ELF-1 (cell line): ENCODE results near the gene DOLPP1.

Experiments
- DNase-seq: peaks from one replicate; pipeline ENCODE4 v3.0.0-alpha.2; 2016; ENCODE audit warnings: low read depth, low spot score

The DOLPP1 gene

DNA sequence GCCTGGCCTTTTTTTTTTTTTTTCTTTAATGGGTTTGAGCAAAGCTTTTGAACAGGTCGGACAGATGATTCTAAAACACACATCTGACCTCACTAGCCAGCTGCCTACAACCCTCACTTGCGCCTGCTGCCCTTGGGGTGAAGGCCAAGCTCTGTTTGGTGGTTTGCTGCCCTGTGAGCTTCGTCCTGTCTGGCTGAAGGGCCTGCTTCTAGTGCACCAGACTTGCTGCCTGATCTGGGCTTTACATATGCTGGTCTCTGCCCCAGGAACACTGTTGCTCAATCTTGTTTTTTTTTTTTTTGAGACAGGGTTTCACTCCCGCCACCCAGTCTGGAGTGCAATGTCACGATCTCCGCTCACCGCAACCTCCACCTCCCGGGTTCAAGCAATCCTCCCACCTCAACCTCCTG, 16.4 kb upstream of the DOLPP1 start:
- DNase-seq = no peak

- DNase-seq = no peak
These were observed 12.8 kb upstream of the DOLPP1 start for GRCh38 chr9:129068110-129068509.

GRCh38 chr9:129068990-129069861, 11.7 kb upstream of the DOLPP1 start:
- peak; percentile 51 for DNase-seq

- DNase-seq = no peak
These were observed 10.9 kb upstream of the DOLPP1 start for GRCh38 chr9:129069862-129070641.

DNA sequence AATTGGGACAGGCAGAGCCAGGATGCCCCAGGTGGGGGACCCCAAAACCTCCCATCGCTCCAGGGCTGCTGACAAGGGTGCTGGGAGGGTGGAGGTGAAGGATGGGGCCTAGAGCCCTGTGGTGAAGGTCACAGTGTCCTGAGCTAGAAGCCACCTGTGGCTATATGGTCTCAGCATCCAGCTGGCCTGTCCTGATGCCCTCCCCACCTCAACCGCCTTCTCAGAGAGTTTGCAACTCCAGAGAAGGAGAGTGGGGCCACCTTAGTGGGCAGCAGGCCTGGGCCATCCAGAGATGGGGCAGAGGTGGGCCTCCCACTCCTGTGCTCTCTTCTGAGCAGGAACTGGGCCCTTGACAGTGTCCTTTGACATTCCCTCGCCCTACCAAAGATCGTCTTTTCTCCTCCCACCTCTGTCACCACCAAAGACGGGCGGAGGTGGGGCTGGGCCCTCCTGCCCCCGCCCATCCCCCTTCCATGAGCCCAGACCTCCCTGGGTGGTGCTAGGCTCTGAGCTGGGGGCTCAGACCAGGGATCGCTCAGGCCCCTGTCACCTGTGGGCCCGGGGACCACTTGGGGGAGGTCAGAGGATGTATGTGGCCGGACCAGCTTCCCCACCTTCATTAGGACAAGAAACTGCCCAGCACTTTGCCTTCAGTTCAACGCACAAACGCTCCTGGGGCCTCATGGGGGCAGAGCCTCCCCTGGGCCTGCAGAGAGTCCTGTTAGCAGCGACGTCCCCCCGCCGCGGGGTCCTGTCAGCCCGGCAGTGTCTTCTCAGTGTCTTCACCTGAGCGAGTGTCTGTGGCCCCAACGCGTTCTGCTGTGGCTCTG, 10.0 kb upstream of the DOLPP1 start:
- DNase-seq = peak; percentile 61

GRCh38 chr9:129071526-129072126, 9.3 kb upstream of the DOLPP1 start:
- DNase-seq = peak; percentile 83

DNA sequence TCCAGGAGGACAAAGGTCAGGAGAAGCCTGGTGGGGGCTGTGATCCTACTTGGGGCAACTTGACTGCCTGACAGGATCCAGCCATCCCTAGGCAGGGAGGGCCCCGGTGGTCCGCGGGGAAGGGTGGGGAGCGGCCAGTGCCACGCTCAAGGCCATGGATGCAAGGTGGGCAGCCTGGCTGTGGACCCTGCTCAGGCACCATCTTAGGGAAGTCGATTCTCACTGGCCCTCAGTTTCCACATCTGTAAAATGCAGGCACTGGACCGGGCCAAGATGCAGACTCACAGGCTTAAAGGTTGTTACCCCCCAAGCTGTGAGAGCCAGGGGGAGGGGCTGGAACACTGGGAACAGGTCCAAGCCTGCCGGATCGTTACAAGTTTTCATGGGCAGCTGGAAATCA, 8.7 kb upstream of the DOLPP1 start:
- DNase-seq = no peak

DNA sequence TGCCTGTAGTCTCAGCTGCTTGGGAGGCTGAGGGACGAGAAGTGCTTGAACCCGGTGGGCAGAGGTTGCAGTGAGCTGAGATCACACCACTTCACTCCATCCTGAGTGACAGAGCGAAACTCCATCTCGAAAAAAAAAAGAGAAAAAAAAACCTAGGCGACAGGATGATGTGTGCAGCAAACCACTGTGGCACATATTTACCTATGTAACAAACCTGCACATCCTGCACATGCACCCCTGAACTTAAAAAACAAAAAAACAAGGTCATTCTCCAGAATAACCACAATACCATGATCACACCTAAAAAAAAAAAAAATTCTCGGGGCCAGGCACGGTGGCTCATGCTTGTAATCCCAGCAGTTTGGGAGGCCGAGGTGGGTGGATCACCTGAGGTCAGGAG, 7.5 kb upstream of the DOLPP1 start:
- no peak for DNase-seq

- DNase-seq = no peak
These were observed 6.8 kb upstream of the DOLPP1 start for GRCh38 chr9:129074106-129074505.

DNA sequence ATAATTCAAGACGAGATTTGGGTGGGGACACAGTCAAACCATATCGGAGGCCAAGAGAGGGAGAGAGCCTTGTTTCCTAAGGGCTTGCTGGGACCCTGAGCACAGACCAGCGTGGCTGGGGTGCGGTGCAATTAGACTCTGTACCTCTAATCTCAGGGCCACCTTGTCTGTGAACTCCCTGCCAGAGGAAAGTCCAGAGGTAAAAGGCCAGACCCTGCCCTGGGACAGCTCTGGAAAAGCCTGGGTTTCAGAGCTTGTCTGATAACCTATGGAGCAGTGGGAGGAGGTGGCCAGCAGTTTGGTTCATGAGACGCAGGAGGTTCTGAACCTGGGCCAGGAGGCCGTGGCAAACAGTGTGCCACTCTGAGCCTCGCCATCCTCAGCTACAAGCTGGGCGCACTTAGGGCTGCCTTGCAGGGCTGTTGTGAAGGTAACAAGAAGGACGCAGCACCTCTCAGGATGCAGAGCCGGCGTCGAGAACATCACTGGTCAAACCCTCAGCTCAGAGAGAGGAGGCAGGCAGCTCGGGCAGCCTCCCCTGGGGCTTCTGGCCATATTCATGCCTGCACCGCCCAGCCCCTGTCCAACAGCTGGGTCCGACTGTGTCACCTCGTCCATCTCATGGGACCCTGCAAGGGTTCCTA, 4.8 kb upstream of the DOLPP1 start:
- DNase-seq = no peak

GRCh38 chr9:129076640-129077037, 4.3 kb upstream of the DOLPP1 start:
- no peak for DNase-seq

DNA sequence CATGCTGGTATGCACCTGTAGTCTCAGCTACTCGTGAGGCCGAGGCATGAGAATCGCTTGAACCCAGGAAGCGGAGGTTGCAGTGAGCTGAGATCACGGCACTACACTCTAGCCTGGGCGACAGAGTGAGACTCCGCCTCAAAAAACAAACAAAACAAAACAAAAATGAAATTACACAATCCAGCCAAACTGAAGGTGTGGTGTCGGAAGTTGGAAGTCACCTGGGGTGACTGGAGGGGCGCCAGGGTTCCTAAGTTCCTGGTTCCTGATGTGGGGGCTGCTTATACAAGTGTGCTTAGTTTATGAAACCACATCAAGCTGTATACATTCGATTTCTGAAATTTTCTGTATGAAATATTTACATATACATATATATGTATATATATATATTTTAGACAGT, 3.7 kb upstream of the DOLPP1 start:
- DNase-seq = no peak

DNA sequence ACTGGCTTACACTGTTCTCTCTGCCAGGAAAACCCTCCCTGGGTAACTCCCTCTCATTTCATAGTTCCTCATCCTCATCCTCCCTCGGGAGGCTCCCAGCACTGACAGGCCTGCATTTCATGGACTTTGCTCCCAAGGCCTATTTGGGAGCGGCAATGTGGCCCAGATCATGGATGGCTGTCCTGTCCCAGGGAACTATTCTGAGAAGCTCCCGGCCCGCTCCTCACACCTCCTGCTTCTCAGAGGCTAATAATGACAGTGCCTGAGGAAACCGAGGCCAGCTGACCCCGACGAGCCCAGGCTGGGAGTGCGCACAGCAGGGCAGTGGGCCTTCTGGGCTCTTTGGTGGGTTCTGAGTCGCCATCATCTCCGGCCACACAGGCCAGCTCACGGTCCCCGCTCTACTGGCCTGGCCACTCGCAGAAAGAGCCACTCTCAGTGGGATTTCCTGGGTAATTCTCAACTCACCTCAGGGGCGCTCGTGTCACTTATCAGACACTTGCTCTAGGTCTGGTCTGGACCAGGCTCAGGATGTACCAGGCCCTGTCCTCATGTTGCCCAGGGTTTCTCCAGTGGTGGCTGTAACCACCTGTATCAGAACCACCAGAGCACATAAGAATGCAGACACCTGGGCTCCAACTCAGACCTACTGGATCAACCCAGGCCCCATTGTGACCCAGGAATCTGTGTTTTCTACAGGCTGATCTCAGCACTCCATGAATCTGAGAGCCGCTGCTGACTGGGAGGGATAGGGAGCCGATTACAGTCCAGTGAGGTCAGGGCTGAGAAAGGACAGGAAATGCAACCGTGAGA, 2.0 kb upstream of the DOLPP1 start:
- DNase-seq = no peak

- DNase-seq = no peak
These were observed 1.1 kb upstream of the DOLPP1 start for GRCh38 chr9:129079829-129080228.

- no peak for DNase-seq
These were observed 662 bp upstream of the DOLPP1 start for GRCh38 chr9:129080298-129080600.

DNA sequence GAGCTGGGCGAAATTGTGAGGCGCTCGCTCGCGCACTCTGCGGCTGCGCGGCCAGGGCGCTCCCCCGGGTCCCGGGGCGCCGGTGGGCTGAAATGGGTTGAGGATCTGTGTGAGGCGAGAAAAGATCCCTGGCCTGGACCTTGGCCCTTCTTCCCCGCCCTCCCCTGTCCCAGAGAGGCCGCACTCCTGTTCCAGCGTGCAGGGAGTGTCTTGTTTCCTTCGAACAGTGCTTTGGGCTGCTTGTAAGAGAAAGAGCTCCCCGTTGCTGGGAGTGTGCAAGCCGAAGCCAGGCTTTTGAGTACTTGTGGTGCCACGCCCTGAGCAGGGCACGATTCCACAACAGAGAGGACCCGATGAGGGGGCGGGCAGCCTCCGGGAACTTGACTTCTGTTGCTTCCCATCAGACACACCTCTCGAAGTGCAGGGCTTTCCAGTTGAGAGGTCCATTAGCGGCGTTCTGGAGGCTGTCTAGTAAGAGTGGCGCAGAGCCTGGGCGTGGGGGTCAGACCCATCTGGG, 535 bp downstream of the DOLPP1 start:
- DNase-seq = no peak

- DNase-seq = no peak
These were observed 3.2 kb downstream of the DOLPP1 start for GRCh38 chr9:129084087-129084486.

- DNase-seq = no peak
These were observed 8.3 kb downstream of the DOLPP1 start for GRCh38 chr9:129089246-129089645.

GRCh38 chr9:129093602-129094386, 12.9 kb downstream of the DOLPP1 start:
- peak; percentile 25 for DNase-seq
